NT2/D1 (cell line): ENCODE measurements around the gene CRYL1.

Experiments
- DNase-seq: peaks from one replicate; pipeline ENCODE4 v3.0.0-alpha.2; 2011; ENCODE audit warnings: low read depth, low spot score
- H3K27me3 ChIP-seq: 2 replicates; pipeline ENCODE4 v1.6.0; 2011; ENCODE audit warnings: mild to moderate bottlenecking; ENCODE audit not compliant: insufficient read length, insufficient read depth
- H3K36me3 ChIP-seq: 2 replicates; pipeline ENCODE4 v1.6.1; 2011; ENCODE audit warnings: mild to moderate bottlenecking, low read length, mixed read lengths; ENCODE audit not compliant: insufficient read depth, insufficient read length
- H3K4me1 ChIP-seq: 2 replicates; pipeline ENCODE4 v1.5.1; 2011; ENCODE audit not compliant: insufficient read depth, insufficient read length
- H3K4me3 ChIP-seq: 2 replicates; pipeline ENCODE4 v1.5.1; 2011; ENCODE audit warnings: low read depth; ENCODE audit not compliant: insufficient read length
- H3K9ac ChIP-seq: 2 replicates; pipeline ENCODE4 v1.6.0; 2011; ENCODE audit warnings: low read depth; ENCODE audit not compliant: insufficient read length
- H3K9me3 ChIP-seq: 2 replicates; pipeline ENCODE4 v1.5.1; 2011; ENCODE audit warnings: mild to moderate bottlenecking, low read length; ENCODE audit not compliant: insufficient read depth
- SUZ12 ChIP-seq: IDR thresholded peaks from 2 replicates; pipeline ENCODE4 v1.6.1; 2011; ENCODE audit not compliant: insufficient read length, insufficient read depth; ENCODE audit errors: extremely low read depth
- YY1 ChIP-seq: IDR thresholded peaks from 2 replicates; pipeline ENCODE4 v1.6.1; 2011; ENCODE audit not compliant: insufficient read length, insufficient read depth
- ZNF274 ChIP-seq: IDR thresholded peaks from 2 replicates; pipeline ENCODE4 v1.6.1; 2011; ENCODE audit warnings: mild to moderate bottlenecking, low read depth, low read length

The CRYL1 gene

GRCh38 chr13:20462921-20463320, 62.7 kb downstream of the CRYL1 start:
- Histone ChIP-seq H3K9ac (no peak overlapping the region), H3K36me3 (no peaks in the 10 kb centered on the region), H3K4me1 (peaks cover 5% of the 10 kb centered on the region), H3K4me3 (no peak overlapping the region), H3K9me3 (no peaks in the 10 kb centered on the region), H3K27me3 (no peaks in the 10 kb centered on the region)
- DNase-seq: no peak
- TF ChIP-seq YY1 (no peak), ZNF274 (no peak), SUZ12 (no peak)

- DNase-seq: no peak
- H3K9ac ChIP-seq: no peak overlapping the region
- H3K36me3 ChIP-seq: no peaks in the 10 kb centered on the region
- TF ChIP-seq ZNF274: no peak
- no peak for TF ChIP-seq SUZ12
- TF ChIP-seq YY1: no peak
- H3K4me1 ChIP-seq: peaks cover 5% of the 10 kb centered on the region
- H3K9me3 ChIP-seq: no peaks in the 10 kb centered on the region
- H3K4me3 ChIP-seq: no peak overlapping the region
- no peaks in the 10 kb centered on the region for H3K27me3 ChIP-seq
These were observed 63.1 kb downstream of the CRYL1 start for GRCh38 chr13:20462533-20462915.

- H3K27me3 ChIP-seq: no peaks in the 10 kb centered on the region
- no peak for TF ChIP-seq ZNF274
- no peak for TF ChIP-seq SUZ12
- TF ChIP-seq YY1: no peak
- no peak for DNase-seq
- peaks cover 5% of the 10 kb centered on the region for H3K4me1 ChIP-seq
- H3K9me3 ChIP-seq: no peaks in the 10 kb centered on the region
- no peak overlapping the region for H3K9ac ChIP-seq
- no peak overlapping the region for H3K4me3 ChIP-seq
- H3K36me3 ChIP-seq: no peaks in the 10 kb centered on the region
These were observed 63.7 kb downstream of the CRYL1 start for GRCh38 chr13:20461860-20462532.

GRCh38 chr13:20461481-20461859, 64.2 kb downstream of the CRYL1 start:
- H3K4me1 ChIP-seq: peaks cover 5% of the 10 kb centered on the region
- H3K4me3 ChIP-seq: no peak overlapping the region
- H3K27me3 ChIP-seq: no peaks in the 10 kb centered on the region
- H3K9me3 ChIP-seq: no peaks in the 10 kb centered on the region
- TF ChIP-seq SUZ12: no peak
- TF ChIP-seq YY1: no peak
- TF ChIP-seq ZNF274: no peak
- H3K36me3 ChIP-seq: no peaks in the 10 kb centered on the region
- no peak for DNase-seq
- H3K9ac ChIP-seq: no peak overlapping the region

GRCh38 chr13:20460761-20461160, 64.9 kb downstream of the CRYL1 start:
- H3K9me3 ChIP-seq: no peaks in the 10 kb centered on the region
- H3K4me3 ChIP-seq: no peak overlapping the region
- no peak for DNase-seq
- H3K27me3 ChIP-seq: no peaks in the 10 kb centered on the region
- H3K4me1 ChIP-seq: peaks cover 5% of the 10 kb centered on the region
- TF ChIP-seq ZNF274: no peak
- no peak for TF ChIP-seq YY1
- no peak for TF ChIP-seq SUZ12
- H3K9ac ChIP-seq: no peak overlapping the region
- no peaks in the 10 kb centered on the region for H3K36me3 ChIP-seq

GRCh38 chr13:20457670-20458069, 68.0 kb downstream of the CRYL1 start:
- H3K4me1 ChIP-seq: peaks cover 5% of the 10 kb centered on the region
- no peaks in the 10 kb centered on the region for H3K36me3 ChIP-seq
- no peak for TF ChIP-seq SUZ12
- no peak for TF ChIP-seq YY1
- no peak for TF ChIP-seq ZNF274
- H3K4me3 ChIP-seq: no peak overlapping the region
- no peaks in the 10 kb centered on the region for H3K9me3 ChIP-seq
- no peak for DNase-seq
- no peak overlapping the region for H3K9ac ChIP-seq
- no peaks in the 10 kb centered on the region for H3K27me3 ChIP-seq

- Histone ChIP-seq H3K27me3 (no peaks in the 10 kb centered on the region), H3K9me3 (no peaks in the 10 kb centered on the region), H3K4me1 (no peaks in the 10 kb centered on the region), H3K9ac (no peak overlapping the region), H3K36me3 (no peaks in the 10 kb centered on the region), H3K4me3 (no peak overlapping the region)
- no peak for DNase-seq
- no peak for TF ChIP-seq ZNF274
- no peak for TF ChIP-seq YY1
- TF ChIP-seq SUZ12: no peak
These were observed 68.9 kb downstream of the CRYL1 start for GRCh38 chr13:20456737-20457136.

GRCh38 chr13:20451397-20451796, 74.3 kb downstream of the CRYL1 start:
- no peak overlapping the region for H3K4me3 ChIP-seq
- H3K4me1 ChIP-seq: no peaks in the 10 kb centered on the region
- peaks cover 14% of the 10 kb centered on the region; the same call in 1 of the 2 replicates for H3K9me3 ChIP-seq
- no peak for DNase-seq
- H3K36me3 ChIP-seq: no peaks in the 10 kb centered on the region
- no peak for TF ChIP-seq SUZ12
- no peak overlapping the region for H3K9ac ChIP-seq
- H3K27me3 ChIP-seq: no peaks in the 10 kb centered on the region
